WERI-Rb-1 (cell line): ENCODE results near the gene SPATA16.

Source experiments
- DNase-seq: peaks from one replicate; pipeline ENCODE4 v3.0.0-alpha.2; 2020
- H3K27ac ChIP-seq: fragments of 250-450 bp; sonication (Bioruptor Pico); 2 replicates; pipeline ENCODE4 v1.5.1; 2020; ENCODE audit warnings: mild to moderate bottlenecking, moderate library complexity
- H3K27me3 ChIP-seq: fragments of 250-450 bp; sonication (Bioruptor Pico); 2 replicates; pipeline ENCODE4 v1.5.1; 2021; ENCODE audit warnings: mild to moderate bottlenecking, low read depth, moderate library complexity; ENCODE audit not compliant: insufficient read depth, severe bottlenecking
- H3K36me3 ChIP-seq: fragments of 250-450 bp; sonication (Bioruptor Pico); 2 replicates; pipeline ENCODE4 v1.5.1; 2020; ENCODE audit warnings: mild to moderate bottlenecking, moderate library complexity
- H3K4me3 ChIP-seq: 2 replicates; pipeline ENCODE4 v1.5.1; 2011; ENCODE audit warnings: low read depth, mild to moderate bottlenecking, control low read depth, low read length
- H3K9me3 ChIP-seq: fragments of 250-450 bp; sonication (Bioruptor Pico); 2 replicates; pipeline ENCODE4 v1.5.1; 2021; ENCODE audit warnings: mild to moderate bottlenecking, moderate library complexity; ENCODE audit not compliant: severe bottlenecking
- TF ChIP-seq, protein P1 (sequence below): IDR thresholded peaks from 2 replicates; pipeline ENCODE4 v1.5.1; 2011; ENCODE audit warnings: low read depth, mild to moderate bottlenecking, control low read depth, inconsistent platforms, low read length

The SPATA16 gene

DNA sequence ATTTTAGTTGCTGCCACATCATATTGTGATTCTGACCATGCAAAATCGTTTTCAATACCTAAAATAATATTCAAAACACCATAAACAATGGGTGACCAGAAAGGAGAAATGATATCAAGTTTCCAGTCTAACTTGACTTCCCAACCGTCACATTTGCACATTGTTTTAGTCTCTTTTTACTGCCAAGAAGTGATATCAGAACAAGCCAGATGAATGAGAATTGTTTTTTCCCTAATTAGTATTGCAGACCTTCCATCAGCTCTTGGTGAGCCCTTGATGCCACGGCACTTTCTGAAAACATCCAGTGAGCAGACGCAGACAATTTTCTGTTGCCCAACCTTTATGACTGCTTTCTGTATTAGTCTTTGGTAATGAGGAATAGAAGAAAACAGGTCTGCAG lies 62.5 kb downstream of the SPATA16 start:
- no peak for DNase-seq
- Histone ChIP-seq H3K4me3 (no peak overlapping the region), H3K9me3 (no peaks in the 10 kb centered on the region), H3K36me3 (no peaks in the 10 kb centered on the region), H3K27me3 (no peaks in the 10 kb centered on the region), H3K27ac (no peak overlapping the region)
- TF ChIP-seq, protein P1, sequence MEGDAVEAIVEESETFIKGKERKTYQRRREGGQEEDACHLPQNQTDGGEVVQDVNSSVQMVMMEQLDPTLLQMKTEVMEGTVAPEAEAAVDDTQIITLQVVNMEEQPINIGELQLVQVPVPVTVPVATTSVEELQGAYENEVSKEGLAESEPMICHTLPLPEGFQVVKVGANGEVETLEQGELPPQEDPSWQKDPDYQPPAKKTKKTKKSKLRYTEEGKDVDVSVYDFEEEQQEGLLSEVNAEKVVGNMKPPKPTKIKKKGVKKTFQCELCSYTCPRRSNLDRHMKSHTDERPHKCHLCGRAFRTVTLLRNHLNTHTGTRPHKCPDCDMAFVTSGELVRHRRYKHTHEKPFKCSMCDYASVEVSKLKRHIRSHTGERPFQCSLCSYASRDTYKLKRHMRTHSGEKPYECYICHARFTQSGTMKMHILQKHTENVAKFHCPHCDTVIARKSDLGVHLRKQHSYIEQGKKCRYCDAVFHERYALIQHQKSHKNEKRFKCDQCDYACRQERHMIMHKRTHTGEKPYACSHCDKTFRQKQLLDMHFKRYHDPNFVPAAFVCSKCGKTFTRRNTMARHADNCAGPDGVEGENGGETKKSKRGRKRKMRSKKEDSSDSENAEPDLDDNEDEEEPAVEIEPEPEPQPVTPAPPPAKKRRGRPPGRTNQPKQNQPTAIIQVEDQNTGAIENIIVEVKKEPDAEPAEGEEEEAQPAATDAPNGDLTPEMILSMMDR: no peak

DNA sequence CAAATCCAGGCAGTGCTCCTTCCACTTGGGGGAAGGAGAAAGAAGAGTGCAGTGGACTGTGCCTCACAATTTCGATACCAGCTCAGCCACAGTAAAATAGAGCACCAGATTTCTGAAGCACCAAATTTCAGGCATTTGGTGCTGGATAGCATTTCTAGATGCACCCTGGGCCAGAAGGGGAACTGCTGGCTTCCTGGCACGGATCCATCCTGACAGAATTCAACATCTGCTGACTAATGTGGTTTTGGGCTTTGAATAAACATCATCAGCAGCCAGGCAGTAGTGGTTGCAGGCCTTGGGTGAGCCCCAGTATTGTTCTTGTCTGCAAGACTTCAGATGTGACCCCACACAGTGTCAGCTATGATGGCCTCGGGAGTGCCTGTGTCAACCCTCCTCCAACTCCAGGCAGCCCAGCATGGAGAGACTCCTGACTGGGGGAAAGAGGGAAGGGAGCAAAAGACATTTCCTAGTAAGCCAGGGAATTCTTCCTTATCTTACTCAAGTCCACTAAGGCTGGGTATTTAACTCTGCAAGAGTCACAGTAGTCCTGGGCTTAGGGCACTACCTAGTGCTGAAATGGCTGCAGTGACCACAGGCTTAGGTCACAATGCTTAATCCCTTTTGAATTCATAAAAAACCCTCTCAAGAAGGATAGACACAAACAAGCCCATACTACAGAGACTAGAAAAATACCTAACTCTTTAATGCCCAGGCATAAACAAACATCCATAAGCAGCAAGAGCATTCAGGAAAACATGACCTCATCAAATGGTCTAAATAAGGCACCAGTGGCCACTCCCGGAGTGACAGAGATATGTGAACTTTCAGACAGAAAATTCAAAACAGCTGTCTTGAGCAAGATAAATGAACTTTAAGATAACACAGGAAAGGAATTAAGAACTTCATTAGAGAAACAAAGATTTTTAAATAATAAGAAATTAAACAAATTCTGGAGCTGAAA lies 74.7 kb downstream of the SPATA16 start:
- H3K4me3 ChIP-seq: no peak overlapping the region
- H3K36me3 ChIP-seq: no peaks in the 10 kb centered on the region
- DNase-seq: no peak
- no peaks in the 10 kb centered on the region for H3K9me3 ChIP-seq
- TF ChIP-seq, protein P1: no peak
- H3K27ac ChIP-seq: no peak overlapping the region
- H3K27me3 ChIP-seq: no peaks in the 10 kb centered on the region

DNA sequence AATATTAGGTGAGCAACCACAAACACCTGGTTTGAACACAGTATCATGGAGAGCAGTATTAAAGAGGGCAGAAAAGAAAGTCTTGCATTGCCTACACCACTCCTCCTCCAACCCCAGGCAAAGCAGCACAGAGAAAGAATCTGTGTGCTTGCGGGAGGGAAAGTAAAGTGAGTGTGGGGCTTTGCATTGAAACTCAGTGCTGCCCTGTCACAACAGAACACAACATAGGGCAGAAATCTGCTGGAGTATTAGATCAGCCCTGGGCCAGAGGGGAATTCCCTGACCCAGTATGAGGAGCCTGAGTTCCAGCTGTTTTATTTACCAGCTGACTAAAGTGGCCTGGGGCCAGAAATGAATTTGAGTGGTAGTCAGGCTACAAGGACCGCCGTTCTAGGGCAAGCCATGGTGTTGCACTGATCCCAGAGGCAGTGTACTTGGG lies 75.5 kb downstream of the SPATA16 start:
- TF ChIP-seq, protein P1: no peak

DNA sequence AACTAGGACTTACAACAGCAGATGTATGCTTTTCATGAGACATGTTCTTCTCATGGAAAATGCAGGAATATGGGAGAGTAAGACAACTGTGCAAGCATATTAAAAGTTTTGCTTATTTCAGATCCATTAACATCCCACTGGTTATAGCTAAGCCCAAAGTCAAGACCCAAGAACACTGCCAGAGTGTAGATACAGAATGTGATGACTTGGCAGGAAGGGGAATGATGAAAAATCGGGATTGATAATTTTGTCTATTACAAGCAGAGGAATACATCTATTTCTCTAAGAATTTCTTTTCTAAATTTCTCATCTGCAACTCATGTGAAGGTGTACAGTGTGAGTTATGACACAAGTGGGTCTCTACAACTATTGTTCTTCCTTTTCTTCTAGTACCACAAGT lies 76.4 kb downstream of the SPATA16 start:
- TF ChIP-seq, protein P1: no peak
- H3K27ac ChIP-seq: no peak overlapping the region
- no peaks in the 10 kb centered on the region for H3K27me3 ChIP-seq

More for the DNA sequence above, 75.5 kb downstream of the SPATA16 start:
- Histone ChIP-seq H3K36me3 (no peaks in the 10 kb centered on the region), H3K4me3 (no peak overlapping the region), H3K27ac (no peak overlapping the region), H3K9me3 (no peaks in the 10 kb centered on the region), H3K27me3 (no peaks in the 10 kb centered on the region)
- no peak for DNase-seq

DNA sequence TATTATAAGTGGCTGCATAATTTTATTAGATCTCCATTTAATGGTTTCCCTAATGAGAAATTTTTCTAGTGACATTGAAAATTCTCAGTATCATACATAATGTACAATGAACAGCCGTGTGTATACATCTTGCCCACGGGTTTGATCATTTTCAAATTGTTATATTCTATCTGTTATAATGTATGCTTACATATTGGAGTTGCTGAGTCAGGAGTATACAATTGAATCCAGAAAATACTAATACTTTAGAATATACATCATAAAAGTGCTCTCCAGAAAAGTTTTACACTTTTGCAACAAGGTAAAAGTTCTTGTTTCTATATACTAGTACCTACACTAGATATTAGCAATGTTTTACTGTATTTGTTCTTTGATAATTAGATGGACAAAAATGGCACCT lies 82.8 kb downstream of the SPATA16 start:
- H3K27ac ChIP-seq: no peak overlapping the region
- no peak for DNase-seq
- TF ChIP-seq, protein P1: no peak
- no peaks in the 10 kb centered on the region for H3K36me3 ChIP-seq
- H3K4me3 ChIP-seq: no peak overlapping the region
- no peaks in the 10 kb centered on the region for H3K9me3 ChIP-seq
- H3K27me3 ChIP-seq: no peaks in the 10 kb centered on the region

More for the DNA sequence above, 76.4 kb downstream of the SPATA16 start:
- H3K4me3 ChIP-seq: no peak overlapping the region
- DNase-seq: no peak
- no peaks in the 10 kb centered on the region for H3K36me3 ChIP-seq
- H3K9me3 ChIP-seq: no peaks in the 10 kb centered on the region
